HepG2 (cell line): Measurements from ENCODE around the gene OAS3. TPM values are rescaled to one million over a fixed set of nuclear protein-coding genes. Genes with fewer than 3 reads are reported as not detected.

Experiments
- ATAC-seq: fragments of 200-7000 bp; cut with Tn5 transposase; 3 replicates; pipeline ENCODE4 v1.9.1; 2020; ENCODE audit warnings: mild to moderate bottlenecking, moderate library complexity
- BruUV-seq: library from RNA; stranded (reverse); fragments of 400-500 nt; replicated peaks from 2 replicates; lab custom pipeline; 2021; lab: Mats Ljungman, UMichigan
- CTCF ChIA-PET: fragments of 300-600 bp; formaldehyde crosslinking; extraction: SDS; loops from one replicate; lab custom pipeline; 2021; ENCODE audit warnings: low total read pairs, inconsistent platforms, low intra/inter-chr PET ratio; lab: Yijun Ruan, JAX
- POLR2A ChIA-PET: fragments of 350-600 bp; sonication (Branson Sonifier 250); formaldehyde crosslinking; loops from one replicate; lab custom pipeline; 2020; ENCODE audit warnings: antibody characterized with exemption, inconsistent platforms; lab: Yijun Ruan, JAX
- DNase-seq: peaks from one replicate; pipeline ENCODE4 v3.0.0-alpha.2; 2015; ENCODE audit warnings: low spot score
- FAIRE-seq: peaks from 3 replicates; lab custom pipeline; 2011; peaks lifted over from hg19 to GRCh38; lab: Jason Lieb, UNC
- H2AFZ ChIP-seq: one replicate; pipeline ENCODE4 v1.6.1; 2011; ENCODE audit warnings: low read length, inconsistent platforms
- H3K27ac ChIP-seq: fragments of 300-600 bp; 3 replicates; pipeline ENCODE4 v1.8.0; 2011; ENCODE audit warnings: mixed run types, mild to moderate bottlenecking, mixed read lengths, low read length, inconsistent platforms; ENCODE audit not compliant: insufficient read depth; ENCODE audit errors: extremely low read length
- H3K27me3 ChIP-seq, 2 experiments: fragments of 200-600 bp in 1 of 2; 2 replicates in 1 of 2; 3 replicates in 1 of 2; pipeline versions ENCODE4 v1.6.0 to v1.8.0; 2011; ENCODE audit warnings: low read length in 2 of 2, mild to moderate bottlenecking in 2 of 2, moderate library complexity in 2 of 2, inconsistent platforms in 1 of 2; ENCODE audit not compliant: insufficient read depth in 2 of 2, control insufficient read depth in 1 of 2
- H3K36me3 ChIP-seq, 2 experiments: fragments of 200-600 bp in 1 of 2; replicated peaks in 1 of 2; 2 replicates in 1 of 2; 3 replicates in 1 of 2; pipeline versions ENCODE4 v1.5.1 to v1.8.0; 2011; ENCODE audit warnings: low read length in 2 of 2, inconsistent platforms in 1 of 2; ENCODE audit not compliant: insufficient read depth in 2 of 2, control insufficient read depth in 1 of 2
- H3K4me1 ChIP-seq: 2 replicates; pipeline ENCODE4 v1.5.1; 2012; ENCODE audit warnings: low read length, inconsistent platforms; ENCODE audit not compliant: insufficient read depth
- H3K4me2 ChIP-seq: 2 replicates; pipeline ENCODE4 v1.6.0; 2011; ENCODE audit warnings: low read depth, low read length, inconsistent platforms
- H3K4me3 ChIP-seq, 3 experiments: fragments of 200-600 bp in 1 of 3; sonication (generic), shearing (Covaris generic) in 1 of 3; replicated peaks in 1 of 3; 2 replicates each; pipeline ENCODE4 v1.5.1; 2011 to 2016; ENCODE audit warnings: low read length in 3 of 3, inconsistent platforms in 2 of 3, low read depth in 2 of 3, mild to moderate bottlenecking in 2 of 3, control low read depth in 1 of 3, mixed read lengths in 1 of 3; ENCODE audit not compliant: insufficient read depth in 1 of 3
- H3K79me2 ChIP-seq: one replicate; pipeline ENCODE4 v1.6.1; 2011; ENCODE audit warnings: low read length, inconsistent platforms; ENCODE audit not compliant: insufficient read depth
- H3K9ac ChIP-seq: 2 replicates; pipeline ENCODE4 v1.6.0; 2011; ENCODE audit warnings: mild to moderate bottlenecking, low read depth, low read length, inconsistent platforms; ENCODE audit not compliant: insufficient read depth
- H3K9me3 ChIP-seq: 2 replicates; pipeline ENCODE4 v1.5.1; 2012; ENCODE audit warnings: mild to moderate bottlenecking, low read length
- H4K20me1 ChIP-seq: 2 replicates; pipeline ENCODE4 v1.6.0; 2011; ENCODE audit warnings: inconsistent platforms, mild to moderate bottlenecking, low read length, moderate library complexity; ENCODE audit not compliant: insufficient read depth
- DPF2 ChIP-seq: sonication (generic); formaldehyde crosslinking; IDR thresholded peaks from 2 replicates; pipeline ENCODE4 v1.4.0; 2020; ENCODE audit warnings: mild to moderate bottlenecking, low read depth, missing genetic modification reagents, borderline replicate concordance
- GABPB1 ChIP-seq: IDR thresholded peaks from 2 replicates; pipeline ENCODE4 v1.6.1; 2016; ENCODE audit warnings: mild to moderate bottlenecking, missing genetic modification reagents, moderate library complexity, missing compliant biosample characterization
- HNRNPUL1 ChIP-seq: fragments of 200-400 bp; formaldehyde crosslinking; IDR thresholded peaks from 2 replicates; pipeline ENCODE4 v1.6.1; 2017; ENCODE audit warnings: low read depth, mild to moderate bottlenecking, low read length, moderate library complexity
- KDM6A ChIP-seq: IDR thresholded peaks from 2 replicates; pipeline ENCODE4 v1.6.1; 2016; ENCODE audit warnings: low read depth
- MED1 ChIP-seq: sonication (generic); formaldehyde crosslinking; IDR thresholded peaks from 2 replicates; pipeline ENCODE4 v1.4.0; 2020; ENCODE audit warnings: missing genetic modification reagents
- MEIS1 ChIP-seq: sonication (generic); formaldehyde crosslinking; IDR thresholded peaks from 2 replicates; pipeline ENCODE4 v1.9.0; 2021; ENCODE audit warnings: mild to moderate bottlenecking, missing genetic modification reagents, moderate library complexity, borderline replicate concordance
- MNT ChIP-seq: fragments of 450-650 bp; IDR thresholded peaks from 2 replicates; pipeline ENCODE4 v1.6.1; 2016
- MTA1 ChIP-seq: sonication (generic); formaldehyde crosslinking; IDR thresholded peaks from 2 replicates; pipeline ENCODE4 v1.4.0; 2020; ENCODE audit warnings: missing genetic modification reagents, mild to moderate bottlenecking, borderline replicate concordance
- NAIF1 ChIP-seq: sonication (generic); formaldehyde crosslinking; IDR thresholded peaks from 2 replicates; pipeline ENCODE4 v1.5.0; 2020; ENCODE audit warnings: mild to moderate bottlenecking, missing genetic modification reagents, borderline replicate concordance
- RARA ChIP-seq: IDR thresholded peaks from 2 replicates; pipeline ENCODE4 v1.6.1; 2016; ENCODE audit warnings: missing genetic modification reagents, missing compliant biosample characterization
- RBM39 ChIP-seq: fragments of 200-400 bp; formaldehyde crosslinking; IDR thresholded peaks from one replicate; pipeline ENCODE4 v1.6.1; 2018; ENCODE audit warnings: antibody characterized with exemption, mild to moderate bottlenecking, low read depth, low read length; ENCODE audit not compliant: poor library complexity, severe bottlenecking
- TOPORS ChIP-seq: sonication (generic); formaldehyde crosslinking; IDR thresholded peaks from 2 replicates; pipeline ENCODE4 v1.8.0; 2023; ENCODE audit warnings: mild to moderate bottlenecking, missing genetic modification reagents
- ZNF24 ChIP-seq: fragments of 450-650 bp; IDR thresholded peaks from 2 replicates; pipeline ENCODE4 v1.6.1; 2017; ENCODE audit warnings: antibody characterized with exemption, mild to moderate bottlenecking
- ZNF256 ChIP-seq: sonication (generic); formaldehyde crosslinking; conservative IDR thresholded peaks from 2 replicates; pipeline ENCODE4 v1.4.0; 2020; ENCODE audit warnings: missing genetic modification reagents
- ZNF430 ChIP-seq: sonication (generic); formaldehyde crosslinking; IDR thresholded peaks from 2 replicates; pipeline ENCODE4 v1.9.0; 2021; ENCODE audit warnings: mild to moderate bottlenecking, missing genetic modification reagents
- WGBS: methylation state at CpG from one replicate; pipeline ENCODE4 v1.1.6; 2017; ENCODE audit warnings: low lambda C conversion rate; 5-methylcytosine and 5-hydroxymethylcytosine counted together
- in situ Hi-C: cut with HindIII; loops from 2 replicates; pipeline ENCODE4 v1.10.0; 2017; ENCODE audit warnings: low pct_unique_long_range_greater_than_20kb; ENCODE audit not compliant: extremely low pct_ligation_motif_present
- intact Hi-C: fragments of 100-400 bp; cut with micrococcal nuclease; formaldehyde crosslinking; loops from one replicate; pipeline ENCODE4 v1.10.0; 2022; ENCODE audit not compliant: unreplicated experiment
- polyA plus RNA-seq, 8 experiments: library from polyadenylated mRNA; depleted of rRNA in 3 of 8; stranded (reverse) in 7 of 8; unstranded in 1 of 8; fragments of >200 nt; fragmentation: Illumina TruSeq in 4 of 8; extraction: Trizol in 4 of 8; gene quantifications; 2 replicates each; pipeline versions ENCODE4 v1.2.1 to v1.2.3, GENCODE V29; 2011 to 2016; ENCODE audit warnings: low read depth in 4 of 8, missing spikeins in 1 of 8, mixed read lengths in 1 of 8; ENCODE audit not compliant: insufficient read depth in 1 of 8
- total RNA-seq, 5 experiments: library from RNA; depleted of rRNA; stranded (reverse); fragments of >200 nt; fragmentation: Illumina TruSeq; extraction: Trizol; gene quantifications; 2 replicates each; pipeline ENCODE4 v1.2.3, GENCODE V29; 2016; ENCODE audit warnings: low read depth in 1 of 5
- TF ChIP-seq, protein P1 (sequence below): sonication (generic); formaldehyde crosslinking; IDR thresholded peaks from 2 replicates; pipeline ENCODE4 v1.8.1; 2023; ENCODE audit warnings: mild to moderate bottlenecking, moderate library complexity, missing genetic modification reagents
- TF ChIP-seq, protein P2 (sequence below): sonication (generic); formaldehyde crosslinking; IDR thresholded peaks from 2 replicates; pipeline ENCODE4 v1.5.0; 2020; ENCODE audit warnings: missing genetic modification reagents

Gene OAS3
- total and polyA plus RNA-seq, 2 of the 13 experiments (the other 11 are each of a cell fraction or from before 2014, with no cell fraction given): 4.8 to 10.5 TPM

- 21% methylated on average over 5 of the region's 5 CpGs for WGBS
- ChIA-PET CTCF (interaction anchor here (4.2 kb wide), 1 partner anchor 36 kb away, joined by 44 read pairs; no protein-coding TSS in a partner anchor), POLR2A (no interaction called here)
- no peaks in the 10 kb centered on the region for H3K36me3 ChIP-seq
- TF ChIP-seq ZNF24: no peak
- TF ChIP-seq, protein P1, sequence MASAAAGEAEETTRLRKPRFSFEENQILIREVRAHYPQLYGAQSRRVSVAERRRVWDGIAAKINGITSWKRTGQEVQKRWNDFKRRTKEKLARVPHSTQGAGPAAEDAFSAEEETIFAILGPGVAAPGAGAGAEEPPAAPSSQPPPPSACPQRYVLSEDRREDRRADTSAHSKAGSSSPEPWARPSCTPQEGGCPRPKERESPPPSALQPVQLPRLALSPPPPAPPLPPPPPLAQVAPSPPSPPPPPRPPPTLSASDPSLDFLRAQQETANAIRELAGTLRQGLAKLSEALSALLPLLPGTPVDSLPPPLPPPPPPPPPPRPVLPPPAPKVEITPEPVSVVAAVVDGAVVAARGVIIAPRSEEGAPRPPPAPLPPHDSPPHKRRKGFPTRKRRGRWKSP (CRISPR knock-in tag): no peak
- no peak for TF ChIP-seq KDM6A (CRISPR knock-in tag)
- no peak for TF ChIP-seq GABPB1
- TF ChIP-seq NAIF1 (CRISPR knock-in tag): no peak
- TF ChIP-seq RARA (CRISPR knock-in tag): no peak
- no peak for TF ChIP-seq TOPORS
- no peak for TF ChIP-seq ZNF430 (CRISPR knock-in tag)
- no peaks in the 10 kb centered on the region for H3K4me1 ChIP-seq
- H3K79me2 ChIP-seq: no peaks in the 10 kb centered on the region
- FAIRE-seq: no peak
- no peaks in the 10 kb centered on the region for H4K20me1 ChIP-seq
- H3K4me2 ChIP-seq: no peak overlapping the region
- DNase-seq: no peak
- BruUV-seq: no TSS peak
- in situ Hi-C loops: loop anchor here (5.0 kb wide), 1 partner anchor 37 kb away; no protein-coding TSS in a partner anchor
- H3K27me3 ChIP-seq: peaks cover 1 to 3% of the 10 kb centered on the region in 2 experiments; a peak in 1 of 5 replicates
- no peaks in the 10 kb centered on the region for H3K9me3 ChIP-seq
- H2AFZ ChIP-seq: no peak overlapping the region
- H3K9ac ChIP-seq: no peak overlapping the region
- intact Hi-C loops: no loop called here
- H3K4me3 ChIP-seq: no peak overlapping the region
- no peak overlapping the region for H3K27ac ChIP-seq
- no peak for ATAC-seq
Measured at GRCh38 chr12:112995008-112995407, 56.7 kb downstream of the OAS3 start.

DNA sequence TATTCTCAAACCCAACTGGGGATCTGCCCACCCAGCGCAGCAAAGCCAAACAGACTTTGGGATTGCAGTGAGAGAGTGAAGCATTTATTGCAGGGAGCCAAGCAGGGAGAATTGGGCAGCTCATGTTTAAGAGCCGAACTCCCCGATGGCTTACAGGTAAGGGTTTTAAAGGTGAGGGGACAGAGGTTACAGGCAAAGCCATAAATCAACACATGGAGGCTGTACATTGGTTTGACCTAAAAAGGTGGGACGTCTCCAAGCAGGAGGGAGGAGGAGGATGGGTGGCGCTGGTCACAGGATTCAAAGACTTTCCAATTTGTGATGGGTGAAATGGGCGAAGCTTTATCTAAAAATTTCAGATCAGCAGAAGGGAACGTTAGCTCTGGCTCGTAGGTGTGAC, 58.2 kb downstream of the OAS3 start:
- no peak for FAIRE-seq
- ChIA-PET CTCF (no interaction called here), POLR2A (no interaction called here)
- Histone ChIP-seq H3K27me3 (peaks cover 1 to 3% of the 10 kb centered on the region in 2 experiments; a peak in 1 of 5 replicates), H3K4me1 (no peaks in the 10 kb centered on the region), H4K20me1 (no peaks in the 10 kb centered on the region), H3K79me2 (no peaks in the 10 kb centered on the region), H2AFZ (no peak overlapping the region), H3K4me3 (no peak overlapping the region), H3K9me3 (no peaks in the 10 kb centered on the region), H3K4me2 (no peak overlapping the region), H3K27ac (no peak overlapping the region), H3K9ac (no peak overlapping the region), H3K36me3 (no peaks in the 10 kb centered on the region)
- BruUV-seq: no TSS peak
- in situ Hi-C loops (loop anchor here (5.0 kb wide), 1 partner anchor 36 kb away; no protein-coding TSS in a partner anchor), intact Hi-C loops (no loop called here)
- 15% methylated on average over 8 of the region's 8 CpGs for WGBS
- ATAC-seq: no peak
- DNase-seq: no peak
- TF ChIP-seq, protein P2, sequence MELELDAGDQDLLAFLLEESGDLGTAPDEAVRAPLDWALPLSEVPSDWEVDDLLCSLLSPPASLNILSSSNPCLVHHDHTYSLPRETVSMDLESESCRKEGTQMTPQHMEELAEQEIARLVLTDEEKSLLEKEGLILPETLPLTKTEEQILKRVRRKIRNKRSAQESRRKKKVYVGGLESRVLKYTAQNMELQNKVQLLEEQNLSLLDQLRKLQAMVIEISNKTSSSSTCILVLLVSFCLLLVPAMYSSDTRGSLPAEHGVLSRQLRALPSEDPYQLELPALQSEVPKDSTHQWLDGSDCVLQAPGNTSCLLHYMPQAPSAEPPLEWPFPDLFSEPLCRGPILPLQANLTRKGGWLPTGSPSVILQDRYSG (CRISPR knock-in tag): no peak
- TF ChIP-seq MTA1 (CRISPR knock-in tag) (no peak), MNT (no peak), MEIS1 (no peak), RBM39 (no peak), DPF2 (no peak), HNRNPUL1 (no peak), MED1 (CRISPR knock-in tag) (no peak), ZNF256 (CRISPR knock-in tag) (no peak)
